ENCODE results near the gene TRAPPC12. TPM values are rescaled to one million over a fixed set of nuclear protein-coding genes. Genes with fewer than 3 reads are reported as not detected.
"Not testable (repeated sequence)": the region's sequence is repeated elsewhere in the genome, so short reads cannot be mapped to it uniquely, and the experiment has no call there.

TRAPPC12 gene
- total RNA-seq, 2 experiments from 2014 or later = 44.3 to 45.8 TPM

GRCh38 chr2:3503483-3503882, 124.0 kb downstream of the TRAPPC12 start:
- Mint-ChIP-seq H3K27me3 (ENCODE audit: low read depth) (no peaks in the 10 kb centered on the region), H3K36me3 (ENCODE audit: low read depth) (peaks cover 47% of the 10 kb centered on the region), H3K4me3 (no peak overlapping the region), H3K9me3 (peaks cover 2% of the 10 kb centered on the region), H3K27ac (no peak overlapping the region), H3K4me1 (ENCODE audit: low read depth) (peaks cover 2% of the 10 kb centered on the region)
- no peak for DNase-seq
- CTCF ChIA-PET = no interaction called here
- intact Hi-C loops (cut with micrococcal nuclease) = no loop called here

GRCh38 chr2:3504741-3505140, 125.2 kb downstream of the TRAPPC12 start:
- H3K4me3 Mint-ChIP-seq = no peak overlapping the region
- H3K36me3 Mint-ChIP-seq (ENCODE audit: low read depth) = peaks cover 42% of the 10 kb centered on the region
- no peaks in the 10 kb centered on the region for H3K27me3 Mint-ChIP-seq (ENCODE audit: low read depth)
- peaks cover 2% of the 10 kb centered on the region for H3K4me1 Mint-ChIP-seq (ENCODE audit: low read depth)
- intact Hi-C loops (cut with micrococcal nuclease) = no loop called here
- no peak for DNase-seq
- no peak overlapping the region for H3K27ac Mint-ChIP-seq
- peaks cover 3% of the 10 kb centered on the region for H3K9me3 Mint-ChIP-seq
- CTCF ChIA-PET = no interaction called here

- no peak overlapping the region for H3K4me3 Mint-ChIP-seq
- intact Hi-C loops (cut with micrococcal nuclease) = no loop called here
- H3K4me1 Mint-ChIP-seq (ENCODE audit: low read depth) = peaks cover 2% of the 10 kb centered on the region
- CTCF ChIA-PET = no interaction called here
- H3K27me3 Mint-ChIP-seq (ENCODE audit: low read depth) = no peaks in the 10 kb centered on the region
- DNase-seq = no peak
- no peak overlapping the region for H3K27ac Mint-ChIP-seq
- peaks cover 3% of the 10 kb centered on the region for H3K9me3 Mint-ChIP-seq
- peaks cover 48% of the 10 kb centered on the region for H3K36me3 Mint-ChIP-seq (ENCODE audit: low read depth)
Observed at GRCh38 chr2:3505771-3506170, 126.3 kb downstream of the TRAPPC12 start.

GRCh38 chr2:3512086-3512485, 132.6 kb downstream of the TRAPPC12 start:
- Mint-ChIP-seq H3K4me3 (no peak overlapping the region), H3K36me3 (ENCODE audit: low read depth) (peaks cover 71% of the 10 kb centered on the region), H3K27ac (no peak overlapping the region), H3K4me1 (ENCODE audit: low read depth) (peaks cover 11% of the 10 kb centered on the region), H3K27me3 (ENCODE audit: low read depth) (no peaks in the 10 kb centered on the region), H3K9me3 (peaks cover 8% of the 10 kb centered on the region)
- peak; percentile 3 for DNase-seq
- intact Hi-C loops (cut with micrococcal nuclease) = no loop called here
- CTCF ChIA-PET = interaction anchor here (0.6 kb wide), 1 partner anchor 92 kb away, joined by 3 read pairs; no protein-coding TSS in a partner anchor

GRCh38 chr2:3513026-3513810, 133.7 kb downstream of the TRAPPC12 start:
- intact Hi-C loops (cut with micrococcal nuclease) = no loop called here
- no peak for DNase-seq
- H3K4me3 Mint-ChIP-seq = no peak overlapping the region
- H3K27me3 Mint-ChIP-seq (ENCODE audit: low read depth) = no peaks in the 10 kb centered on the region
- H3K9me3 Mint-ChIP-seq = peaks cover 8% of the 10 kb centered on the region
- peaks cover 66% of the 10 kb centered on the region for H3K36me3 Mint-ChIP-seq (ENCODE audit: low read depth)
- peaks cover 13% of the 10 kb centered on the region for H3K4me1 Mint-ChIP-seq (ENCODE audit: low read depth)
- no peak overlapping the region for H3K27ac Mint-ChIP-seq
- CTCF ChIA-PET = interaction anchor here (1.1 kb wide), 1 partner anchor 91 kb away, joined by 3 read pairs; no protein-coding TSS in a partner anchor

- H3K4me3 Mint-ChIP-seq; CTCF ChIA-PET; intact Hi-C loops (cut with micrococcal nuclease); H3K27ac Mint-ChIP-seq; H3K9me3 Mint-ChIP-seq; H3K27me3 Mint-ChIP-seq (ENCODE audit: low read depth); DNase-seq: not testable (repeated sequence)
- Mint-ChIP-seq H3K4me1 (ENCODE audit: low read depth) (peaks cover 19% of the 10 kb centered on the region), H3K36me3 (ENCODE audit: low read depth) (peaks cover 55% of the 10 kb centered on the region)
Observed at GRCh38 chr2:3515438-3515837, 135.9 kb downstream of the TRAPPC12 start.

- intact Hi-C loops (cut with micrococcal nuclease) = no loop called here
- H3K4me1 Mint-ChIP-seq (ENCODE audit: low read depth) = peaks cover 32% of the 10 kb centered on the region
- CTCF ChIA-PET = interaction anchor here (0.7 kb wide), 1 partner anchor 44 kb away, joined by 3 read pairs; no protein-coding TSS in a partner anchor
- no peaks in the 10 kb centered on the region for H3K27me3 Mint-ChIP-seq (ENCODE audit: low read depth)
- no peak for DNase-seq
- H3K9me3 Mint-ChIP-seq = peaks cover 4% of the 10 kb centered on the region
- no peak overlapping the region for H3K4me3 Mint-ChIP-seq
- no peak overlapping the region for H3K27ac Mint-ChIP-seq
- peaks cover 41% of the 10 kb centered on the region for H3K36me3 Mint-ChIP-seq (ENCODE audit: low read depth)
Observed at GRCh38 chr2:3516831-3517230, 137.3 kb downstream of the TRAPPC12 start.

- Mint-ChIP-seq H3K4me3 (peak overlapping the region; percentile 84), H3K4me1 (ENCODE audit: low read depth) (peaks cover 27% of the 10 kb centered on the region), H3K9me3 (peaks cover 4% of the 10 kb centered on the region), H3K36me3 (ENCODE audit: low read depth) (peaks cover 30% of the 10 kb centered on the region), H3K27ac (peak overlapping the region; percentile 85), H3K27me3 (ENCODE audit: low read depth) (no peaks in the 10 kb centered on the region)
- DNase-seq = no peak
- intact Hi-C loops (cut with micrococcal nuclease) = loop anchor here (1.0 to 2.0 kb wide), 3 partner anchors 87 to 905 kb away; no protein-coding TSS in a partner anchor
- CTCF ChIA-PET = no interaction called here
Observed at GRCh38 chr2:3517948-3518495, 138.5 kb downstream of the TRAPPC12 start.

- intact Hi-C loops (cut with micrococcal nuclease) = loop anchor here (1.0 to 2.0 kb wide), 9 partner anchors 18 to 905 kb away; partner anchors contain the start of genes RNASEH1, RPS7 and TRAPPC12
- peak overlapping the region; percentile 84 for H3K4me3 Mint-ChIP-seq
- DNase-seq = peak; percentile 96
- CTCF ChIA-PET = no interaction called here
- peaks cover 4% of the 10 kb centered on the region for H3K9me3 Mint-ChIP-seq
- H3K4me1 Mint-ChIP-seq (ENCODE audit: low read depth) = peaks cover 27% of the 10 kb centered on the region
- peaks cover 24% of the 10 kb centered on the region for H3K36me3 Mint-ChIP-seq (ENCODE audit: low read depth)
- H3K27ac Mint-ChIP-seq = peak overlapping the region; percentile 85
- no peaks in the 10 kb centered on the region for H3K27me3 Mint-ChIP-seq (ENCODE audit: low read depth)
Observed at GRCh38 chr2:3518496-3519254, 139.2 kb downstream of the TRAPPC12 start.

GRCh38 chr2:3519255-3520205, 140.0 kb downstream of the TRAPPC12 start, which contains the start of gene ADI1:
Gene ADI1 (minus strand): TSS chr2:3519531. CDS start chr2:3519487, 44 bp downstream.
- Mint-ChIP-seq H3K27me3 (ENCODE audit: low read depth) (no peaks in the 10 kb centered on the region), H3K4me1 (ENCODE audit: low read depth) (peaks cover 22% of the 10 kb centered on the region), H3K27ac (peak within 1 kb of the TSS; percentile 85), H3K36me3 (ENCODE audit: low read depth) (peaks cover 16% of the 10 kb centered on the region), H3K9me3 (peaks cover 4% of the 10 kb centered on the region), H3K4me3 (peak within 1 kb of the TSS; percentile 84)
- DNase-seq = peak; percentile 87
- intact Hi-C loops (cut with micrococcal nuclease) = loop anchor here (1.0 to 2.0 kb wide), 8 partner anchors 17 to 873 kb away; partner anchors contain the start of genes RNASEH1, RPS7 and TRAPPC12
- CTCF ChIA-PET = interaction anchor here (1.1 to 1.2 kb wide), 2 partner anchors 38 to 132 kb away, joined by 4 to 8 read pairs; partner anchors contain the start of gene RNASEH1

- no peaks in the 10 kb centered on the region for H3K27me3 Mint-ChIP-seq (ENCODE audit: low read depth)
- CTCF ChIA-PET = interaction anchor here (1.1 to 1.2 kb wide), 2 partner anchors 37 to 131 kb away, joined by 4 to 8 read pairs; partner anchors contain the start of gene RNASEH1
- H3K27ac Mint-ChIP-seq = no peak overlapping the region
Observed at GRCh38 chr2:3520591-3520990, 141.1 kb downstream of the TRAPPC12 start.

More at GRCh38 chr2:3520591-3520990, 141.1 kb downstream of the TRAPPC12 start:
- peaks cover 22% of the 10 kb centered on the region for H3K4me1 Mint-ChIP-seq (ENCODE audit: low read depth)
- peaks cover 9% of the 10 kb centered on the region for H3K36me3 Mint-ChIP-seq (ENCODE audit: low read depth)
- H3K4me3 Mint-ChIP-seq = peak overlapping the region; percentile 84
- intact Hi-C loops (cut with micrococcal nuclease) = no loop called here
- DNase-seq = no peak
- peaks cover 4% of the 10 kb centered on the region for H3K9me3 Mint-ChIP-seq

All from activated naive CD4-positive, alpha-beta T cell treated with anti-CD3 and anti-CD28 coated beads for 36 hours (primary cell).